DMS79 treated with DMSO at 0.1 percent for 48 hours (cell line): Measurements from ENCODE around the gene EEF1AKMT3.
A peak's percentile ranks its signal among the peaks of the same experiment; 100 is the strongest.

Experiments
- DNase-seq: peaks from one replicate; lab custom pipeline; 2025; lab: John Stamatoyannopoulos, UW

The EEF1AKMT3 gene

DNA sequence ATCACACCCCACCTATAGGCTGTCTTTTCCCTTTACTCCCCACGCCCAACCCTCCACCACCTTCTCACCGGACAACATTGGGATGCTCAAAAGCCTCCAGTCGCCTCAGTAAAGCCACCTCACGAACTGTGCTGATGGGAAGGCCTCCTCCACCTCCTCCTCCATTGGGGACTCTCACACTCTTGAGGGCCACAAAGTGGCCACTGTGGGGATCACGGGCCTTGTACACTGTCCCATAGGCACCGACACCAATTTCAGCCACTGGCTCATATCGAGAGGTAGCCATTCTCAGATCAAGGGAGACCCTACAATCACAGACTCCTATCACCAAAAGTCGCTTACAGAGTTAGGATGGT lies 21.0 kb upstream of the EEF1AKMT3 start:
- DNase-seq: no peak

DNA sequence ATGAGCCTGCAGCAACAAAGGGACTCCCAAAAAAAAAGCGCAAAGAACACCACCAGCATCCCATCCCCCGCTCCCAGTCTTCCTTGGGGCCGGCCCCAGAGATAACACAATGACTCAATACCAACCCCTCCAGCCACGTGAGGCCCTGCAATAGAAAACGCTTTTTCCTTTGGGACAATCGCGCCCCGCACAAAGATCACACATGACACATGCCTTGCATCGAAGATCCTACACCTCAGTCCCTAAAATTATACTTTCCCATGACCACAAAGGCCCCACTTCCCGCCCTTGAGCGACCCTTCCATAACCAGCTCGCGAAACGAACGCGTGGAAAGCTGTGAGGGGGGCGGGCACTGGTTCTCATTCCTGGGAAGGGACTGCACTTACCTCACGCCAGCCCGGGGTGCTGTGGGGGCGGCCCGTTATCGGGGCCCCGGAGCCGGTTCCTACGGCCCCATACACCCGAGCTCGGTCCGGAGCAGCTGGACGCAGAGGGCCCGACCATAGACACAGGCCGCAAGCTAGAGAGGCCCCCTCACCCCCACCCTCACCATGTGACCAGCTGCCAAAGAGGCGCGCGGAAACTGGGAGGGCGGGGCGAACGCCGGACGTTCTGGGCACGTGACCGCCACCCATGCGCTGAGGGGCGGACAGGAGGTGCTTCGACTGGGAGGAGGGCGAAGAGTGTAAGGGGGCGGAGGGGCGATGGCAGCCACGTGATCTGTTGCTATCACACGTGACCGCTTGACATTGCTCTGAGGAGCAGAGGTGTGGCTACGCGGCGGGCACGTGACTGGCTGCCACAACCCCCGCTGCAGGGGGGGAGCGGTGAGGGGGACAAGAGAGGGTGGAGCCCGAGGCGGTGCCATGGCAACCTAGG lies 20.4 kb upstream of the EEF1AKMT3 start, which contains the start of gene CDK4:
CDK4 (minus strand) TSS at position 523 of the 880 bp plus-strand sequence. CDS start 593 bp downstream, outside the sequence.
- DNase-seq: peak; percentile 95

DNA sequence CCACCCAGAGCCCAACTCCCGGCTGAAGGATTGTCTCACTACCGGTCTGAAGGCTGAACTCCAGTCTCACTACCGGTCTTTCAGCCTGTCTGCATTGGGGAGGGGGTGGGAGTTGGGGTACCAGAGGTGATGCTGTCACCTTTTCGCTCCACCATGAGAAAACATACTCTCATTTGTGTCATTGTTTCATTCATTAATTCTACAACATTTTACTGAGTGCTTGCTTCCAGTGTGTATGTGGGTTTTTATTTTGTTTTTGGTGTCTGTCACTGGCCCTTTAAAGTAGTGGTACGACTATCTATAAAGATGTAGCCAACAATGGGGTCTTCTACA lies 19.8 kb upstream of the EEF1AKMT3 start:
- no peak for DNase-seq

DNA sequence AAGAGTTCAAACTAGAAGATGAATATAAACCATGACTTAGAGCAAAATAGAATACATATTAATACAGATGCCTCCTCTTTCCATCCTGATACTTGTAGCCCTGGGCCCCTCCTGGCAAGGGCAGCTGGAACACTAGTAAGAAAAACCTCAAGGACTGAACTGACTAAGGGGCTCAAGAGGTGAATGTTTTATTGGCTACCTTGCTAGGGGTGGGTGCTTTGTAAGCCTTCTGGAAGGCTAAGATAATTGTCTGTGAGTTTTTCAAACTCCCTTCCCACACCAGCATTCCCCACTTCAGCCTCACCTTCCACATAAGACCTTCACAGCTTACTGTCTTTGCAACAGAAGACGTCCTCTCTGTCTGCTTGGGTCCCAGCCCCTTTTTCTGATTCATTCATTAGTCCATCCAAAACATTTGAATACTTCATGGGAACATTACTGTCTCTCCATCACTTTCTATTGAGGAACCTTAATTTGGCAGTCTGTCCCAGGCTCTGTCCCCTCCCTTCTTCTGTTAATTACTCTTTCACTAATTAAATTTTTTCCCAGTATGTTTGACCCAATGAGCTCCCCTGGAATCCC lies 18.6 kb upstream of the EEF1AKMT3 start:
- no peak for DNase-seq

DNA sequence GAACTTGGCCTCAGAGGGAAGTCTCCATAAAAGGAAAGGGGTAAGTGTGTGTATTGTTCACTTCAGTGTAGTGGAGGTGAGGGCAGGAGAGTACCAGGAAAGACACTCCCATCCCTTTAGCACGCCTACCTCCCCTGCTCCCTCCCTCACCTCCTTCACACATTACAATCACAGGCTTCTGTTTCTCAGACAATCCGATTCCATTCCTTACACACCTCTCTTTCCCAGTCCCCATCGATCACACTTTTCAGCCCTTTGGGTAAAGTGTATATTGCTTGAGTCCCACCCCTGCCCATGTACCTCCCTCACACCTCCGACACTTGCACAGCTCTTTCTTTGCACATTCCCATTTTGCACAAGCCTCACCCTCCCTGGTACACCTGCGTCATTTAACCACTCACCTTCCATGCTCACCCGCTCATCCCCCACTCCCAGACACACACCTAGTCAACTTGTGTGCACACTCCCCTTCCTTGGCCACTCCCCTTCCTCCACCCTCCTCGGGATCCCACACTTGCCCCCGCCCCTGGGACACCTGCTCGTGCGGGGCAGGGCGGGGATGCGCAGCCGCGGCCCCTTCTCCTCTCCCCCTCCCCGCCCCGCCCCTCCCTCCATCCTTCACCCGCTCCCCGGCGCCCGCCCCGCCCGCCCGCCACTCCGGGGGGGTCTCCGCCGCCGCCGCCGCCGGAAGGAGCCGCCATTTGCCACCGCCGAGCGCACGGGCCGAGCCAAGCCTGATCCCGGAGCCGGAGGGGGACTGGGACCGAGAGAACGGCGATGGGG lies 17.8 kb upstream of the EEF1AKMT3 start, which contains the start of gene MARCHF9:
MARCHF9 (plus strand) TSS at position 693 of the 783 bp plus-strand sequence. CDS start 426 bp downstream, outside the sequence.
- DNase-seq: peak; percentile 66

DNA sequence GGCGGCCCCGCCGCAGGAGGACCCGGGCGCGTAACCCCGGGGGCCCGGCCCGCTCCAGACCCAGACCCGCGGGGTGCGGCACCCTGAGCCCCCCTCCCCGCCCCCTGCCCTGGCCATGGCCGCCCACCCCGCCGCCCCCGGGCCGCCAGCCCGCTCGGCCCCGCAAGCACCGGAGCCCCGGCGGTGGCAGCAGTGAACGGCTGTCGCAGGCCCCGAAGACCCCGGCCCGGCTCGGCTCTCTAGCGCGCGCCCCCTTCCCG lies 17.3 kb upstream of the EEF1AKMT3 start:
- DNase-seq: no peak

DNA sequence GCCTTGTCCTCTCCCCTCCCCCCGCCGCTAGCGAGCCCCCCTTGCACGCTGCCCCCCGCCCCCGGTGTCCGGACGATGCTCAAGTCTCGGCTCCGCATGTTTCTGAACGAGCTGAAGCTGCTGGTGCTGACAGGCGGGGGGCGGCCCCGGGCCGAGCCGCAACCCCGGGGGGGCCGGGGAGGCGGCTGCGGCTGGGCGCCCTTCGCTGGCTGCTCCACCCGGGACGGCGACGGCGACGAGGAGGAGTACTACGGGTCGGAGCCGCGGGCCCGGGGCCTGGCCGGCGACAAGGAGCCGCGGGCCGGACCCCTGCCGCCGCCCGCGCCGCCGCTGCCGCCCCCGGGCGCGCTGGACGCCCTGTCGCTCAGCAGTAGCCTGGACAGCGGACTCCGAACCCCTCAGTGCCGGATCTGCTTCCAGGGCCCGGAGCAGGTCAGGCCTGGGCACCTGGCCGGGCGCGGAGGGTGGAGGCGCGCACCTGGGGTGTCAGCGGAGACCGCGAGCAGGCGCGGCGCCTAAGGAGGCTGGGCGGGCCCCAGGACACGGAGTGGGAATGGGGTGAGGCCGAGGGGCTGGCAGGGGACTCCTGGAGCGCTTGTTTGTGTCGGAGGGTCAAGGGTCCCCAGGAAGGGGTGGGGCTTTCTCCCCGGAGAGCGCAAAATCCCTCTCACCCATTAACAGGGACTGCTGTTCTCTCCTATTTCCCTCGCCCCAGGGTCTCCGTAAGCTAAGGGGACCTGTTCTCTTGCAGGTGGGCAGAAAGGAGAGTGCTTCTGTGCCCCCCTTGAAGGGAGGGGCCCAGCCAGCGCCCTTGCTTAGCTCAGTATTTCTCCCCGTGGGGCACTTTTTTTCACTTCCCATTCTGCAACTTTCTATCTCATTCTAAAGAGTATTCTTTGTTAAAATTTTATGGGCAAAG lies 16.7 kb upstream of the EEF1AKMT3 start:
- no peak for DNase-seq

DNA sequence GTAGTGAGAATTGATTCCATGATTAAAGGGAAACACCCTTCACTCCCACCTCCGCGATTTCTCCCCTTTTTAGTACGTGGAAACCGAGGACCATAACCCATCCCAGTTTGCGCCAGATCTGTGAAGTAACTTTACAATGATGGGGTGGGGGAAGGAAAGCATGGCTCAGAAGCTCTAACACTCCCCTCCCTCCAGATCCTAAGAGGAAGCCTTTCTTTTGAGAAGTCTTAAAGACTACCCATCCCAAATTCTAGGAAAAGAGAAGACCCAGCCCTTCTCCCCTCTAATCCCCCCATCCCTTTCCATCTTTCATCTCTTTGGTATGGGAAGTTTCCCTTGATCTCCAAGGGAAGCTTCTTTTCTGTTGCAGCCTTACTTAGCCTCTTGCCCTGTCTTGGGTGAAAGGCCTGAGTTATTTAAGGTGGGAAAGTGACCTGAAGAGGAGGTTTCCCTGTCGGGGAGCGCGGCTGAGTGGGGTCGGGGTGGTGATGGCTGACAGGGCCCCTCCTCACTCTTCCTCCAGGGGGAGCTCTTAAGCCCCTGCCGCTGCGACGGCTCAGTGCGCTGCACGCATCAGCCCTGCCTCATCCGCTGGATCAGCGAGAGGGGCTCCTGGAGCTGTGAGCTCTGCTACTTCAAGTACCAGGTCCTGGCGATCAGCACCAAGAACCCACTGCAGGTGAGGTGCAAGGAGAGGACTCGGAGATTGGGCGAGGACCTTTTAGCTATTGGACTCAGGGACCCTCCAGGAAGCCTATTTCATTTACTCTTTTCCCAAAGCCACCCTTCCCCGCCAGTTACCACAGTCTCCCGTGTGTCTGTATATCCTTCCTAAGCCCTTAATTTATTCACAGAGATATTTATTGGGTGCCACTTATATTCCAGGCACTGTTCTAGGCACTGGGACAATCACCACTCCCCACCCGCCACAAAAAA lies 15.7 kb upstream of the EEF1AKMT3 start:
- DNase-seq: peak; percentile 10

DNA sequence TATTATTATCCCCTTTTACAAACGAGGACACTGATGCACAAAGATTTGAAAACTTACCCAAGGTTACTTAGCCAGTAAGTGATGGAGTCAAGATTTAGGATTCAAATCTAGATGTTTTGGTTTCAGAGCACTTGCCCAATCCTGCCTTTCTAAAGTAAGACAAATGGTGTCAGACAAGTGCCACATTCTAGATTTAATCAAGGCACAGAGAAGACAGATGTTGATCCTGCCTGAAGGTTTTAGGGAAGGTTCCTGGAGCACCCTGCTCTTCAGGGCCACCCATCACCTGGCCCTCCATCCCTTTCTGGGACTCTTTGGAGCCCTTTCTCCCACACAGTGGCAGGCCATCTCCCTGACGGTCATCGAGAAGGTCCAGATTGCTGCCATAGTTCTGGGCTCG lies 14.6 kb upstream of the EEF1AKMT3 start:
- no peak for DNase-seq

DNA sequence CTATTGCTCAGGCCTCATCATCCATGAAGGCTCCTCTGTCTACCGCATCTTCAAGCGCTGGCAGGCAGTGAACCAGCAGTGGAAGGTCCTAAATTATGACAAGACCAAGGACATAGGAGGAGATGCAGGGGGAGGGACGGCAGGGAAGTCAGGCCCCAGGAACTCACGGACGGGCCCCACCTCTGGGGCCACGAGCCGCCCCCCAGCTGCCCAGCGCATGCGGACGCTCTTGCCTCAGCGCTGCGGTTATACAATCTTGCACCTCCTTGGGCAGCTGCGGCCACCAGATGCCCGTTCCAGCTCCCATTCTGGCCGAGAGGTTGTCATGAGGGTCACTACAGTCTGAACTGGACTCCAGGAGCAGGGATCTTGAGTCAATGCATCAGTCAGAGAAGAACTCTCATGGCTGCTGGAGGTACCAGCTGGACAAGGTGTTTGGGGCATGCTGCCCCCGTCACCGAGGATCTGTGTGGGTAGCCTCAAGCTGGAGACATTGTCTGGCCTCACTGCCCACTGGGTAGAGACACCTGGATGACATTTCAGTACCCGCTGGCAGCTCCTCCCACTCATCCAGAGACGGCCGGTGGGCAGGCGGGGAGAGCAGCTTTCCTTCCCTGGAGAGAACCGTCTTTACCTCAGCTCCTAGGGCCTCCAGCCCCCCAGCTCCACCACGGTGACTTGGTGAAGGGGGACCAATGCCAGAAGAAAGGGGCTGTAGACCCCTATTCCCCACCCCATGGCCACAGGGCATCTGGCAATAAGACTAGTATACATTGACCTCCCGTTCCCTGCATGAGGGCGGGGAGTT lies 13.7 kb upstream of the EEF1AKMT3 start:
- no peak for DNase-seq

DNA sequence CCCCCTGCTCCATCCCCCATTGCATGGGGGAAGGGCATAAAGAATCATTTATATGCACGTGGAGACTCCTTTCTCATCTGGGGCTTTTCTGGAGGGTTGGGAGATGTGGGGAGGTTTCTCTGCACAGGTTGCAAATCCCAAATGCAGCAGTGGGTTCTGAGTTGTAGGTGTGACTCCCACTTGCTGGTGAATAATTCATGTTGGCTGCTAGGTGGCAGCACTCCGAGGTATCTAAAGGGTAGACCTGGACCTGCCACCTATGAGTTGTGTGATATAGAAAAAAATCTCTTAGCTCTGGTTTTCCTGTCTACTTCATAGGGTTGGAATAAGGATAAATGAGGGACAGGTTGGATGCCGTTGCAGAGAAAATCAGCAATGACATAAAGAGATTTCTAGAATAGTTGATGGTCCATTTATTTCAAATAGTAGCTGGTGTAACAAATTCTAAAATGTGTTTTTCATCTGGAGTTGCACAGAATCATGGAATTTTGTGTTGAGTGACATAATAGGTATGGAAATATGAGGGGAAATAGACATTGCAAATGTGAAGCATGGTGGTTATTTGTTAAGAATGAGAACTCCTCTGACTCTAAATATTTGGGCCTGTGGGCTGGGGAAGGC lies 12.9 kb upstream of the EEF1AKMT3 start:
- DNase-seq: no peak

DNA sequence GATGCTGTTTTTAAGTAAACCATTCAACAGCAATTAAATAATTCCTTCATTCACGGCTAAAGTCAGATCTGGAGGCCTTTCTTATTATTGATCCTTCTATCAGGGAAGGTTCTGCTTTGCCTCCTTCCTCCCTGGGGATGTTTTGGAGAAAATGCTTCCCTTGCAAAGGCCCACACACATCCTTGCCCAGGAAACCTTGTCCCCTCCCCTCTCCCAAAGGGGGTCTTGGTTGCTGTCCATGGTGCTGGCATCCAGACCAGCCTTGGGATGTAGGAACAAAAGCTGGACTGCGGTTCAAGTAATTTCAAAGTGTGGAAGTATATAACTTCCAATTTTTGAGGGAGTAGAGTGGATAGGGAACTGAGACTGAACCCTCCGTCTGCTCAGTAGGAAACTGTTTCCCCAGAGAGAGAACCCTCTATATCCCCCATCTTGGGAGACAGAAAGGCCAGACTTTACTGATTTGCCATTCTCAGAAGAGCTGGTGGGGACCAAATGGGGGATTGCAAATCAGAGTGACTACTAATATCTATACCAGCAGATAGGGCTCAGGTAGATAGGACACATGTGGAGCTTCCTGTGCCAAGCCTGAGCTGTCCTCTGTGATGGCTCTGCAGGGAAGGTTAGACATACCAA lies 11.9 kb upstream of the EEF1AKMT3 start:
- no peak for DNase-seq

DNA sequence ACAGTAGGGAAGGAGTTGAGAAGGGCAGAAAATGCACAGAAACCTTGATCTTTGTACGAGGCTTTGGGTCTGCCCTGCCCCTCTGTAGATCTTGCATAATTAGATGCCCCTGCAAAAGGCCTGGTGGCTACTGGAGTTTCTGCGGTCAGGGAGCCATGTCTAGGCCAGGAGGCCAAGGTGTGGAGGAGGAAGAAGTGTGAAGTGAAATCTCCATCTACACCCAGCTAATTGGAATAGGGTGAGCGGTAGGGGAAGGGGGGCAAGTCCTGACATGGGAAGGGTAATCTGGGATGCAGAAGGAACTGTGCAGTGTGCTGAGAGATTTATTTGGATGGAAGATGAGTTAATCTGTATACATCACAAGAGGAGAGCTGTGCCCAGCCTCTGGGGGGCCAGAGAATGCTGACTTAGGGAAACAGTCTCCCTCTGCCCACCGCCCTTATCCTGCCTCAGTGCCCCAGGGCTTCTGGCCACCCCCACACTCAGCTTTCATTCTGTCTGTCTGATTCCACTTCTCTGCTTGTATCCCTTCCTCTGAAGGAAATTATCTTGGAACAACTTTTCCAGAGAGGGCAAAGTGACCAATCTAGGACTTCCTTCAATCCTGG lies 10.9 kb upstream of the EEF1AKMT3 start:
- DNase-seq: no peak

DNA sequence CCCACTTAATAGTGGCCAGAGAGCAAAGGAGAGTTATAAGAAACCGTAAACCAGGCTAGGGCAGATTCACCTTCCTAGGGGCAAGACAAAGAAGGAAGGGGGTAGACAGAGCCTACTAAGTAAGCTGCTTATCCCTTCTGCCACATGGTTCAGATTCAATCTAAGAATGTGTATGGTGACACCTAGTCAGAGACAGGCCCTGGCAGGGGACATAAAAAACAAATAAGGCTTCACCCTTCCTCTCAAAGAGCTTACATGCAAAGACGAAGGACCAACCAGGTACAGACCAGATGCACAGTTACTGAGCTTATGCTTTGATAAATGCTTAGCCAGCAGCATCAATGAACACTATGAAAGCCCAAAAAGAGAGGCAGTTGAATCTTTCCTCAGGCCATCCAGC lies 10.0 kb upstream of the EEF1AKMT3 start:
- no peak for DNase-seq

DNA sequence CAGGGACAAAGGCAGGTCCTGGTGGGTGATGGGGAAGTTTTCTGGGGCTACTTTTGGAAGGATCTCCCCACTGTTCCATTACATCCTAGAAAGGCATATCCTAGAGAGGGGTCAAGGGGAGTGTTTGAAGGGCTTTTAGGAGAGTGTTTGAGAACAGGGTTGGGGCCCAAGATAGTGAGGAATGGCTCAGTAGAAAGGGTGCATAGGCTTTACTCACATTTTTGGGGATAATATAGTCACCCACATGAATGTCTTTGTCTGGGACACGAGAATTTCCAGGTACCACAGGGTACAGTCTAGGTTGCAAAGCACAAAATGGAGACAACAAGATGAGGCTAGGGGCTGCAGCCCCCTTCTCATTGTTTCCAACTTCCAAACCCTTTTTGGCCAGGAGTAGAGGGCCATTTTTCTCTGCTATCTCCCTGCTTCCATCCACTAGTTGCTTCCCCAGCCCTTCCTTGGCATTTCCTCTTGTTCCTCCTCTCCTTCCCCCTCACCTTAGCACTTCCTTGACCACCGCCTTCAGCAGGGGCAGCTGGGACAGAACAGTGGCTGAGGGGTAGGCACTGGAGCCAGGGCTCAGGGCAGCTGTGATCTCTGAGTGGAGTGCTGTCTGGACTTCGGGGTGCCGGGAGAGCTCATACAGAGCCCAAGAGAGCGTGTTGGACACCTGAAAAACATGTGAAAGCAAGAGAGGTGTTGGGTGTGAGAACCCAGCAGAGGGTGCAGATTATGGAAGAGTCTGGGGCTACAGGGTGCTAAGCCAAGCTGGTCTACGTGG lies 8.3 kb upstream of the EEF1AKMT3 start:
- no peak for DNase-seq

DNA sequence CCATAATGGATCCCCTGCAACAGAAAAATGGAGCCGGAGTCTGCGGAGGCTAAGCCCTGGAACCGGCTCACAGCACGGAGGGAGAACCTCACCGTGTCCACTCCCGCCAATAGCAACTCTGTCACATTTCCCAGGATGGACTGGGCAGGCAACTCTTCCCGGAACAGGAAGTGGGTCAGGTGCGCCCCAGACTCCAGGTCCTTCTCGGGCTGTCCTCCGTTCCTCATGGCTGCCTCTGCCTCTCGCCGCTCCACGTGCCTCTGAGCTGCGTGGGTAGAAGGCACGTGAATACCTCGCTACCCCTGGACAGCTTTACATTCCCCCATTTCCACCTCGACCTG lies 7.8 kb upstream of the EEF1AKMT3 start:
- DNase-seq: no peak

DNA sequence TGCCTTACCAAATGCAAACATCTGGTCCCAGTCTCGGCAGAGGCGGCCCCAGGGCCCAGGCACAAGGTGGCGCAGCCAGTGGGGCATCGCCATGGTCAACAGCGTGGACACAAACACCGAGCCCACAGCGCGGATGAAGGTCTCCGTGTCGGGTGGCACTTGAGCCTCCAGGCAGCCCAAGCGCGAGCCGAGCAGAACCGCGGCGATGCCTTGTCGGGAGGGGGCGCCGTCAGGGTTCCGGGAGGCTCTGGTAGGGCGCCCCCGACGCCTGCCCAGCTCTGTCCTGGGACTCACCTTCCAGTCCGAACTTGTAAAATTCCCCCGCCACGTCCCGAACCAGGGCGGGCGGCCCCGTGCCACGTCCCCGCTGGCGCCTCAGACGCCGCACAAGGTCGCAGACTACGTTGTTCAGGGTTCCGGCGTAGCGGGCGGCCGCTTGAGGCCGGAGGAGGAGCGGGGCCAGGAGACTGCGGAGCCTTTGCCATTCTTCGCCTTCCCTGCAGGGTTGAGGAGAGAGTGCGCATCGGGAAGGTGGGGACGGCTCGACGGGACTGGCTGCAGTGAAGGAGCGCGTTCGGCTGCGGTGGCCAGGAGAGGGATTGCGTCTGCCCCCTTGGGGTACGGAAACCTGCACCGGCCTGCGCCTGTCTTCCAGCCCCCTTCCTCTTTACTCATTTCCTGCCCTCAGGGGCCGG lies 7.3 kb upstream of the EEF1AKMT3 start:
- peak; percentile 27 for DNase-seq
